ENCODE results near the gene CDKN2B-AS1. TPM values are rescaled to one million over a fixed set of nuclear protein-coding genes. Genes with fewer than 3 reads are reported as not detected.

CDKN2B-AS1 gene
- total and polyA plus RNA-seq, 2 donors from 2014 or later, result 0.82 TPM; not detected in 1

DNA sequence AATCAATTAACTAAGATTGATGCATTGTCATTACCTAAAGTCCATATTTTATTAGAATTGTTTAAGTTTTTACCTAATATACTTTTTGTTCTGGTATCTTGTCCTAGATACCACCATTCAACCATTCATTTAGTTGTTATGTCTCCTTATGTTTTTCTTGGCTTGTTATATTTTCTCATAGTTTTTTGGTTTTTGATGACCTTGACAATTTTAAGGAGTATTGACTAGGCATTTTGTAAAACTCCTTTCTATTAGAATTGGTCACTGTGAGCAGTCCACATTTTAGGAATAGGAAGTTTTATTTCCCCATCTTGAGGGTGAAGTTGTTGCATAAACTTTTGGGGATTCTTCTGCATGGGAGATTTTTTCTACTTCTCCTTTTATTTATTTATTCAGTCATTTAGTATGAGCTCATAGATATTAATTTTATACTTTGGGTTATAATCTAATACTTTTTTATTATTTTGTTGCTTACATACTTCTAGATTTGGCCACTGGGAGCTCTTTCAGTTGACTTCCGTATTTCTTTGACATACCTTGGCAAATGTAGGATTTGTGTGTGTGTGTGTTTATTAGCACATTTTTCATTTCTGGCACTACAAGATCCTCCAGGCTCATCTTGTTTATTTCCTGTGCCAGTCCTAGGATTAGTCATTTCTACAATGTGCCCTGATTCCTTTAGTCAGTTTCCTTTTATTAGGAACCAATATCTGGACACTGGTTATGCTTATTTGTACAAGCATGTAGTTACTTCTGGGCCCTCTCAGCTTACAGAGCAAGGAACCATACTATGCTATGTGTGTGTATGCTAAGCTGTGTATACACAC, 149.4 kb downstream of the CDKN2B-AS1 start:
- Histone ChIP-seq H3K4me3 (ENCODE audit: low read length in 3 of 3) (no peak overlapping the region), H3K9ac (ENCODE audit: low read length in 3 of 3) (no peak overlapping the region), H3K36me3 (ENCODE audit: control insufficient read depth in 2 of 3, insufficient read depth in 3 of 3, low read length in 3 of 3) (no peaks in the 10 kb centered on the region), H3K27me3 (ENCODE audit: control insufficient read depth, insufficient read depth, low read length) (no peaks in the 10 kb centered on the region), H3K9me3 (ENCODE audit: control insufficient read depth in 2 of 3, insufficient read depth in 1 of 3, low read length in 3 of 3) (no peaks in the 10 kb centered on the region), H3K27ac (ENCODE audit: low read depth in 2 of 2, low read length in 2 of 2) (no peak overlapping the region), H3K4me1 (ENCODE audit: control insufficient read depth in 2 of 3, insufficient read depth in 2 of 3, low read depth in 1 of 3, low read length in 3 of 3) (no peaks in the 10 kb centered on the region)
- intact Hi-C loops (cut with DNase I), result no loop called here
- FAIRE-seq (peak; percentile 6), DNase-seq (no peak)
- TF ChIP-seq, protein P1, sequence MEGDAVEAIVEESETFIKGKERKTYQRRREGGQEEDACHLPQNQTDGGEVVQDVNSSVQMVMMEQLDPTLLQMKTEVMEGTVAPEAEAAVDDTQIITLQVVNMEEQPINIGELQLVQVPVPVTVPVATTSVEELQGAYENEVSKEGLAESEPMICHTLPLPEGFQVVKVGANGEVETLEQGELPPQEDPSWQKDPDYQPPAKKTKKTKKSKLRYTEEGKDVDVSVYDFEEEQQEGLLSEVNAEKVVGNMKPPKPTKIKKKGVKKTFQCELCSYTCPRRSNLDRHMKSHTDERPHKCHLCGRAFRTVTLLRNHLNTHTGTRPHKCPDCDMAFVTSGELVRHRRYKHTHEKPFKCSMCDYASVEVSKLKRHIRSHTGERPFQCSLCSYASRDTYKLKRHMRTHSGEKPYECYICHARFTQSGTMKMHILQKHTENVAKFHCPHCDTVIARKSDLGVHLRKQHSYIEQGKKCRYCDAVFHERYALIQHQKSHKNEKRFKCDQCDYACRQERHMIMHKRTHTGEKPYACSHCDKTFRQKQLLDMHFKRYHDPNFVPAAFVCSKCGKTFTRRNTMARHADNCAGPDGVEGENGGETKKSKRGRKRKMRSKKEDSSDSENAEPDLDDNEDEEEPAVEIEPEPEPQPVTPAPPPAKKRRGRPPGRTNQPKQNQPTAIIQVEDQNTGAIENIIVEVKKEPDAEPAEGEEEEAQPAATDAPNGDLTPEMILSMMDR (IDR thresholded peaks at IDR 0.05; ENCODE audit: borderline replicate concordance, extremely low read depth, insufficient read depth), result no peak

- Histone ChIP-seq H3K27ac (ENCODE audit: low read depth in 2 of 2, low read length in 2 of 2) (no peak overlapping the region), H3K4me3 (ENCODE audit: low read length in 3 of 3) (no peak overlapping the region), H3K9me3 (ENCODE audit: control insufficient read depth in 2 of 3, insufficient read depth in 1 of 3, low read length in 3 of 3) (no peaks in the 10 kb centered on the region), H3K9ac (ENCODE audit: low read length in 3 of 3) (no peak overlapping the region), H3K36me3 (ENCODE audit: control insufficient read depth in 2 of 3, insufficient read depth in 3 of 3, low read length in 3 of 3) (no peaks in the 10 kb centered on the region), H3K4me1 (ENCODE audit: control insufficient read depth in 2 of 3, insufficient read depth in 2 of 3, low read depth in 1 of 3, low read length in 3 of 3) (no peaks in the 10 kb centered on the region), H3K27me3 (ENCODE audit: control insufficient read depth, insufficient read depth, low read length) (no peaks in the 10 kb centered on the region)
- TF ChIP-seq, protein P1 (IDR thresholded peaks at IDR 0.05; ENCODE audit: borderline replicate concordance, extremely low read depth, insufficient read depth), result no peak
- no peak for FAIRE-seq
- intact Hi-C loops (cut with DNase I), result no loop called here
- DNase-seq, result no peak
These were observed 152.0 kb downstream of the CDKN2B-AS1 start for GRCh38 chr9:22146604-22147003.

- H3K9me3 ChIP-seq (ENCODE audit: control insufficient read depth in 2 of 3, insufficient read depth in 1 of 3, low read length in 3 of 3), result no peaks in the 10 kb centered on the region
- intact Hi-C loops (cut with DNase I), result no loop called here
- H3K27me3 ChIP-seq (ENCODE audit: control insufficient read depth, insufficient read depth, low read length), result no peaks in the 10 kb centered on the region
- H3K4me3 ChIP-seq (ENCODE audit: low read length in 3 of 3), result no peak overlapping the region
- H3K9ac ChIP-seq (ENCODE audit: low read length in 3 of 3), result no peak overlapping the region
- FAIRE-seq, result no peak
- TF ChIP-seq, protein P1 (IDR thresholded peaks at IDR 0.05; ENCODE audit: borderline replicate concordance, extremely low read depth, insufficient read depth), result no peak
- DNase-seq, result no peak
- no peak overlapping the region for H3K27ac ChIP-seq (ENCODE audit: low read depth in 2 of 2, low read length in 2 of 2)
- no peaks in the 10 kb centered on the region for H3K36me3 ChIP-seq (ENCODE audit: control insufficient read depth in 2 of 3, insufficient read depth in 3 of 3, low read length in 3 of 3)
- no peaks in the 10 kb centered on the region for H3K4me1 ChIP-seq (ENCODE audit: control insufficient read depth in 2 of 3, insufficient read depth in 2 of 3, low read depth in 1 of 3, low read length in 3 of 3)
These were observed 153.4 kb downstream of the CDKN2B-AS1 start for GRCh38 chr9:22147813-22148527.

All from kidney (tissue), 14 donors.